WTC11 (cell line): ENCODE measurements around the gene PIM1. TPM values are rescaled to one million over a fixed set of nuclear protein-coding genes. Genes with fewer than 3 reads are reported as not detected.
A peak's percentile ranks its signal among the peaks of the same experiment; 100 is the strongest.

Source experiments
- ATAC-seq: fragments of 200-7000 bp; cut with Tn5 transposase; 2 replicates; pipeline ENCODE4 v1.10.0; 2021; ENCODE audit warnings: mild to moderate bottlenecking, moderate library complexity
- CTCF ChIA-PET: fragments of 300-600 bp; sonication (Branson Sonifier 250); formaldehyde crosslinking; loops from one replicate; lab custom pipeline; 2021; ENCODE audit warnings: antibody characterized with exemption; lab: Charles Lee
- POLR2A ChIA-PET: fragments of 350-600 bp; sonication (Branson Sonifier 250); formaldehyde crosslinking; loops from one replicate; lab custom pipeline; 2021; ENCODE audit warnings: antibody characterized with exemption; lab: Charles Lee
- DNase-seq: peaks from one replicate; pipeline ENCODE4 v3.0.0; 2021; ENCODE audit warnings: low spot score
- H3K27ac Mint-ChIP-seq: 2 replicates; pipeline ENCODE4 v1.8.0; 2021; ENCODE audit warnings: mixed read lengths
- H3K27me3 Mint-ChIP-seq: 2 replicates; pipeline ENCODE4 v1.8.0; 2021; ENCODE audit warnings: low read depth, mild to moderate bottlenecking, moderate library complexity, mixed read lengths
- H3K36me3 Mint-ChIP-seq: 2 replicates; pipeline ENCODE4 v1.8.0; 2021; ENCODE audit warnings: mixed read lengths
- H3K4me1 Mint-ChIP-seq: 2 replicates; pipeline ENCODE4 v1.8.0; 2022; ENCODE audit warnings: mixed read lengths
- H3K4me3 Mint-ChIP-seq: 2 replicates; pipeline ENCODE4 v1.8.0; 2021; ENCODE audit warnings: mild to moderate bottlenecking, moderate library complexity, mixed read lengths
- H3K9me3 Mint-ChIP-seq: 2 replicates; pipeline ENCODE4 v1.8.0; 2021; ENCODE audit warnings: mixed read lengths
- ELF4 ChIP-seq: sonication (generic); formaldehyde crosslinking; IDR thresholded peaks from 2 replicates; pipeline ENCODE4 v1.8.1; 2022; ENCODE audit warnings: low read depth, mild to moderate bottlenecking, moderate library complexity, missing genetic modification reagents
- GRHL2 ChIP-seq: fragments of 250-450 bp; sonication (Bioruptor Pico); IDR thresholded peaks from 2 replicates; pipeline ENCODE4 v1.8.0; 2022; ENCODE audit warnings: mild to moderate bottlenecking, moderate library complexity; ENCODE audit not compliant: insufficient replicate concordance, severe bottlenecking
- IRF2 ChIP-seq: sonication (generic); formaldehyde crosslinking; IDR thresholded peaks from 2 replicates; pipeline ENCODE4 v1.8.0; 2022; ENCODE audit warnings: low read depth, missing genetic modification reagents, borderline replicate concordance
- NFYB ChIP-seq: sonication (generic); formaldehyde crosslinking; conservative IDR thresholded peaks from 2 replicates; pipeline ENCODE4 v1.8.0; 2022; ENCODE audit warnings: low read depth, missing genetic modification reagents
- OVOL2 ChIP-seq: fragments of 250-450 bp; sonication (Bioruptor Pico); IDR thresholded peaks from 2 replicates; pipeline ENCODE4 v1.9.0; 2021; ENCODE audit warnings: mild to moderate bottlenecking, borderline replicate concordance
- PRRX2 ChIP-seq: fragments of 250-450 bp; sonication (Bioruptor Pico); IDR thresholded peaks from 2 replicates; pipeline ENCODE4 v1.8.0; 2021; ENCODE audit warnings: mild to moderate bottlenecking
- RORB ChIP-seq: fragments of 250-450 bp; sonication (Bioruptor Pico); IDR thresholded peaks from 2 replicates; pipeline ENCODE4 v1.9.0; 2021; ENCODE audit warnings: mild to moderate bottlenecking
- SMAD4 ChIP-seq: sonication (generic); formaldehyde crosslinking; IDR thresholded peaks from 2 replicates; pipeline ENCODE4 v1.8.0; 2022; ENCODE audit warnings: mild to moderate bottlenecking, missing genetic modification reagents
- TCF7 ChIP-seq: sonication (generic); formaldehyde crosslinking; IDR thresholded peaks from 2 replicates; pipeline ENCODE4 v1.8.0; 2022; ENCODE audit warnings: mild to moderate bottlenecking, low read depth, missing genetic modification reagents, moderate library complexity
- TP53 ChIP-seq: sonication (generic); formaldehyde crosslinking; IDR thresholded peaks from 2 replicates; pipeline ENCODE4 v1.8.1; 2023; ENCODE audit warnings: mild to moderate bottlenecking, missing genetic modification reagents
- ZNF121 ChIP-seq: sonication (generic); formaldehyde crosslinking; IDR thresholded peaks from 2 replicates; pipeline ENCODE4 v1.8.0; 2023; ENCODE audit warnings: missing genetic modification reagents
- ZNF138 ChIP-seq: sonication (generic); formaldehyde crosslinking; conservative IDR thresholded peaks from 2 replicates; pipeline ENCODE4 v1.8.1; 2022; ENCODE audit warnings: mild to moderate bottlenecking, moderate library complexity, missing genetic modification reagents
- ZNF423 ChIP-seq: fragments of 250-450 bp; sonication (Bioruptor Pico); IDR thresholded peaks from 2 replicates; pipeline ENCODE4 v2.1.2; 2022; ENCODE audit warnings: mild to moderate bottlenecking, moderate library complexity
- total RNA-seq: library from RNA; stranded (reverse); gene quantifications from 3 replicates; pipeline ENCODE4 v1.2.3, GENCODE V29; 2021
- TF ChIP-seq, protein P1 (sequence below): sonication (generic); formaldehyde crosslinking; IDR thresholded peaks from 2 replicates; pipeline ENCODE4 v1.8.0; 2023; ENCODE audit warnings: mild to moderate bottlenecking, missing genetic modification reagents
- TF ChIP-seq, protein P2 (sequence below): fragments of 200-600 bp; IDR thresholded peaks from 2 replicates; pipeline ENCODE4 v1.8.0; 2022; ENCODE audit warnings: antibody characterized with exemption
- TF ChIP-seq, protein P3 (sequence below): sonication (generic); formaldehyde crosslinking; IDR thresholded peaks from 2 replicates; pipeline ENCODE4 v1.8.1; 2022; ENCODE audit warnings: mild to moderate bottlenecking, moderate library complexity, missing genetic modification reagents
- TF ChIP-seq, protein P4 (sequence below): sonication (generic); formaldehyde crosslinking; IDR thresholded peaks from 2 replicates; pipeline ENCODE4 v1.8.1; 2022; ENCODE audit warnings: low read depth, mild to moderate bottlenecking, moderate library complexity, missing genetic modification reagents, borderline replicate concordance
- TF ChIP-seq, protein P5 (sequence below): fragments of 250-450 bp; sonication (Bioruptor Pico); conservative IDR thresholded peaks from 2 replicates; pipeline ENCODE4 v1.9.0; 2021; ENCODE audit warnings: mild to moderate bottlenecking
- TF ChIP-seq, protein P6 (sequence below): fragments of 250-450 bp; sonication (Bioruptor Pico); IDR thresholded peaks from 2 replicates; pipeline ENCODE4 v1.9.0; 2021; ENCODE audit warnings: mild to moderate bottlenecking, borderline replicate concordance

The PIM1 gene
- total RNA-seq, 1 experiment from 2014 or later: 64.7 TPM

DNA sequence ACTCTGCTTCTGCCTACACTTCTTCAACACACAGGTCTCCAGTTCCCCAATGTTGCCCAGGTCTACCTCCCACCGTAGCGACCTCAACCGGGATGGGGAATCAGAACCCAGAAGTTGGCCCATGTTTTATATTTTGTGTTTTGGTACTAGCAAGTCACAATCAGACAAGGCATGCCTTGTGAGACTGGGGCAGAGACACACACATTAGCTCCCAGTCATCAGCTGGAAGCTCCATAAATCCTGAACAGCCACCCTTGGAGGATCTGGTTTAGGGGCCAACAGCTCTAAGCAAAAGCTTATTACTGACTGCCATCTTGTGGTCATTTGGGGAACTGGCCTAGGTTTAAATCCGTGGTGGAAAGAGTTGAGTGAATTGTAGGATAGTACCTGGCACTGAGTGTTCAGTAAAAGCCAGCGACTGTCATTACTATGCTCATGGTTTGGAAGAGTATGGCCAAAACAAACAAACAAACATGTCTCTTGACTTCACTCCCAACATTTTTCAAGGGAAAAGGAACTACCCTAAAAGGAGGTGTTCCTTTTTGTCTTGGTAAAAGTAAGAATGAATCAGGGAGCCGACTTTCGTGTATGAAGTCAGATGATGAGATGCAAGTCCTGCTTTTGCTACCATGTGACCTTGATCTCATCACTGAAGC, 40.5 kb downstream of the PIM1 start:
- no peak overlapping the region for H3K4me3 Mint-ChIP-seq
- POLR2A ChIA-PET: interaction anchor here (0.5 to 1.2 kb wide), 6 partner anchors 23 to 189 kb away, joined by 3 to 5 read pairs (median 4); no protein-coding TSS in a partner anchor
- DNase-seq (peak; percentile 81), ATAC-seq (peak; percentile 72)
- TF ChIP-seq SMAD4 (CRISPR knock-in tag) (no peak), GRHL2 (CRISPR knock-in tag) (no peak), ZNF121 (CRISPR knock-in tag) (peak; percentile 98)
- TF ChIP-seq, protein P1, sequence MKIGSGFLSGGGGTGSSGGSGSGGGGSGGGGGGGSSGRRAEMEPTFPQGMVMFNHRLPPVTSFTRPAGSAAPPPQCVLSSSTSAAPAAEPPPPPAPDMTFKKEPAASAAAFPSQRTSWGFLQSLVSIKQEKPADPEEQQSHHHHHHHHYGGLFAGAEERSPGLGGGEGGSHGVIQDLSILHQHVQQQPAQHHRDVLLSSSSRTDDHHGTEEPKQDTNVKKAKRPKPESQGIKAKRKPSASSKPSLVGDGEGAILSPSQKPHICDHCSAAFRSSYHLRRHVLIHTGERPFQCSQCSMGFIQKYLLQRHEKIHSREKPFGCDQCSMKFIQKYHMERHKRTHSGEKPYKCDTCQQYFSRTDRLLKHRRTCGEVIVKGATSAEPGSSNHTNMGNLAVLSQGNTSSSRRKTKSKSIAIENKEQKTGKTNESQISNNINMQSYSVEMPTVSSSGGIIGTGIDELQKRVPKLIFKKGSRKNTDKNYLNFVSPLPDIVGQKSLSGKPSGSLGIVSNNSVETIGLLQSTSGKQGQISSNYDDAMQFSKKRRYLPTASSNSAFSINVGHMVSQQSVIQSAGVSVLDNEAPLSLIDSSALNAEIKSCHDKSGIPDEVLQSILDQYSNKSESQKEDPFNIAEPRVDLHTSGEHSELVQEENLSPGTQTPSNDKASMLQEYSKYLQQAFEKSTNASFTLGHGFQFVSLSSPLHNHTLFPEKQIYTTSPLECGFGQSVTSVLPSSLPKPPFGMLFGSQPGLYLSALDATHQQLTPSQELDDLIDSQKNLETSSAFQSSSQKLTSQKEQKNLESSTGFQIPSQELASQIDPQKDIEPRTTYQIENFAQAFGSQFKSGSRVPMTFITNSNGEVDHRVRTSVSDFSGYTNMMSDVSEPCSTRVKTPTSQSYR (CRISPR knock-in tag): no peak
- TF ChIP-seq, protein P2, sequence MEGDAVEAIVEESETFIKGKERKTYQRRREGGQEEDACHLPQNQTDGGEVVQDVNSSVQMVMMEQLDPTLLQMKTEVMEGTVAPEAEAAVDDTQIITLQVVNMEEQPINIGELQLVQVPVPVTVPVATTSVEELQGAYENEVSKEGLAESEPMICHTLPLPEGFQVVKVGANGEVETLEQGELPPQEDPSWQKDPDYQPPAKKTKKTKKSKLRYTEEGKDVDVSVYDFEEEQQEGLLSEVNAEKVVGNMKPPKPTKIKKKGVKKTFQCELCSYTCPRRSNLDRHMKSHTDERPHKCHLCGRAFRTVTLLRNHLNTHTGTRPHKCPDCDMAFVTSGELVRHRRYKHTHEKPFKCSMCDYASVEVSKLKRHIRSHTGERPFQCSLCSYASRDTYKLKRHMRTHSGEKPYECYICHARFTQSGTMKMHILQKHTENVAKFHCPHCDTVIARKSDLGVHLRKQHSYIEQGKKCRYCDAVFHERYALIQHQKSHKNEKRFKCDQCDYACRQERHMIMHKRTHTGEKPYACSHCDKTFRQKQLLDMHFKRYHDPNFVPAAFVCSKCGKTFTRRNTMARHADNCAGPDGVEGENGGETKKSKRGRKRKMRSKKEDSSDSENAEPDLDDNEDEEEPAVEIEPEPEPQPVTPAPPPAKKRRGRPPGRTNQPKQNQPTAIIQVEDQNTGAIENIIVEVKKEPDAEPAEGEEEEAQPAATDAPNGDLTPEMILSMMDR: peak; percentile 87
- TF ChIP-seq, all 79 proteins: peak for 2
- no peaks in the 10 kb centered on the region for H3K36me3 Mint-ChIP-seq
- H3K27me3 Mint-ChIP-seq: peaks cover 3% of the 10 kb centered on the region; the same call in 1 of the 2 replicates
- CTCF ChIA-PET: interaction anchor here (0.6 to 20.2 kb wide), 51 partner anchors 9 to 451 kb away, joined by 3 to 537 read pairs (median 5); partner anchors contain the start of genes C6orf89, MTCH1, PIM1 and PPIL1
- no peaks in the 10 kb centered on the region for H3K9me3 Mint-ChIP-seq
- H3K4me1 Mint-ChIP-seq: peaks cover 5% of the 10 kb centered on the region; the same call in 1 of the 2 replicates
- no peak overlapping the region for H3K27ac Mint-ChIP-seq

DNA sequence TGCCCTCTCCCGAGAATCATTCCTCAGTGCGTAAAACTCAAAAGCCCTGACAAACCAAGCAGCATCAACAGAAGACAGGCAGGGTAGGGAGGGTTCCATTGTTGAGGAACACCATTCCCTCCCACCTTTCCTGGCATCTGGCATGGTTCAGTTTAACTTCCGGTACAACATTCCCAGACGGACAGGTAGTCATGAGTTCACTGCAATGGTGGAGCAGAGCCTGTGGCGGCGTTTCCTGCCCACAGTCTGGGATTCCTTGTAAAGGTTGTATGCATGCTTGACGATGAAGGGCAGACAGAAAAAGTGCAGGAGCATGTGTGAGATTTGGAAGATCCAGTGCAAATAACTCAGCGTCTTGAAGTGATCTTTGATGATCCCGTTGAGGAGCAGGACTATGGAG, 42.3 kb downstream of the PIM1 start:
- no peaks in the 10 kb centered on the region for H3K36me3 Mint-ChIP-seq
- no peaks in the 10 kb centered on the region for H3K9me3 Mint-ChIP-seq
- peaks cover 3% of the 10 kb centered on the region; the same call in 1 of the 2 replicates for H3K27me3 Mint-ChIP-seq
- ATAC-seq: no peak
- H3K4me1 Mint-ChIP-seq: peaks cover 5% of the 10 kb centered on the region; the same call in 1 of the 2 replicates
- CTCF ChIA-PET: interaction anchor here (1.3 to 20.2 kb wide), 3 partner anchors 174 to 447 kb away, joined by 4 to 537 read pairs (median 4); no protein-coding TSS in a partner anchor
- H3K27ac Mint-ChIP-seq: no peak overlapping the region
- no peak for DNase-seq
- no peak overlapping the region for H3K4me3 Mint-ChIP-seq
- POLR2A ChIA-PET: no interaction called here
- no peak for TF ChIP-seq TCF7
- TF ChIP-seq OVOL2 (CRISPR knock-in tag): no peak
- TF ChIP-seq IRF2 (CRISPR knock-in tag): no peak
- TF ChIP-seq, protein P3, sequence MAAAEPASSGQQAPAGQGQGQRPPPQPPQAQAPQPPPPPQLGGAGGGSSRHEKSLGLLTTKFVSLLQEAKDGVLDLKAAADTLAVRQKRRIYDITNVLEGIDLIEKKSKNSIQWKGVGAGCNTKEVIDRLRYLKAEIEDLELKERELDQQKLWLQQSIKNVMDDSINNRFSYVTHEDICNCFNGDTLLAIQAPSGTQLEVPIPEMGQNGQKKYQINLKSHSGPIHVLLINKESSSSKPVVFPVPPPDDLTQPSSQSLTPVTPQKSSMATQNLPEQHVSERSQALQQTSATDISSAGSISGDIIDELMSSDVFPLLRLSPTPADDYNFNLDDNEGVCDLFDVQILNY (CRISPR knock-in tag): no peak
- TF ChIP-seq, protein P4, sequence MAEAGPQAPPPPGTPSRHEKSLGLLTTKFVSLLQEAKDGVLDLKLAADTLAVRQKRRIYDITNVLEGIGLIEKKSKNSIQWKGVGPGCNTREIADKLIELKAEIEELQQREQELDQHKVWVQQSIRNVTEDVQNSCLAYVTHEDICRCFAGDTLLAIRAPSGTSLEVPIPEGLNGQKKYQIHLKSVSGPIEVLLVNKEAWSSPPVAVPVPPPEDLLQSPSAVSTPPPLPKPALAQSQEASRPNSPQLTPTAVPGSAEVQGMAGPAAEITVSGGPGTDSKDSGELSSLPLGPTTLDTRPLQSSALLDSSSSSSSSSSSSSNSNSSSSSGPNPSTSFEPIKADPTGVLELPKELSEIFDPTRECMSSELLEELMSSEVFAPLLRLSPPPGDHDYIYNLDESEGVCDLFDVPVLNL (CRISPR knock-in tag): no peak
- TF ChIP-seq PRRX2: no peak
- no peak for TF ChIP-seq ZNF423
- no peak for TF ChIP-seq ELF4 (CRISPR knock-in tag)
- TF ChIP-seq, protein P5, sequence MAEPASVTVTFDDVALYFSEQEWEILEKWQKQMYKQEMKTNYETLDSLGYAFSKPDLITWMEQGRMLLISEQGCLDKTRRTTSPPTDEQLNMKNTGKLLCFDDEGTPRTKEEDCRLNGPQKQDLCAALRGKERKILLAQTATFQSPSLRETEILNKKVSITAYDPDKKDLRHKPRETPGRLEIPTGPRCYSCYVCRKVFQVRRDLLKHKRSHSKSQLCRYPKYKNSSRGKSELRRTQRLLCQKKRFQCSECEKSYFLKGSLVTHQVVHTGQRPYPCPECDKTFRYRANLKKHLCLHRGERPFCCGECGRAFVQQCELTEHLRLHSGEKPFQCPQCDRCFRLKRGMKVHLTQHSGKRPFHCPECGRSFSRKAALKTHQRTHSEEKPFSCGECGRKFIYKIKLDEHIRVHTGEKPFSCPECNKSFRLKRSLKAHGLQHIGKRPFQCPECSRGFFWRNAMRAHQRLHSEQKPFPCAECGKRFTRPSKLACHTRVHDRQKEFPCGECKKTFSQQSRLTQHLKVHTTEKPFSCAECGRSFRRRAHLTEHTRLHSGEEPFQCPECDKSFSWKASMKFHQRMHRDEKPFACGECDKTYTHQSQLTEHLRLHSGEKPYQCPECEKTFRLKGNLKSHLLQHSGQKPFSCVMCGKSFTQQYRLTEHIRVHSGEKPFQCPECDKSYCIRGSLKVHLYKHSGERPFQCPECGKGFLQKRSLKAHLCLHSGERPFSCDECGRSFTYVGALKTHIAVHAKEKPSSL: no peak
- TF ChIP-seq RORB: no peak
- TF ChIP-seq TP53 (CRISPR knock-in tag): no peak
- TF ChIP-seq, protein P6, sequence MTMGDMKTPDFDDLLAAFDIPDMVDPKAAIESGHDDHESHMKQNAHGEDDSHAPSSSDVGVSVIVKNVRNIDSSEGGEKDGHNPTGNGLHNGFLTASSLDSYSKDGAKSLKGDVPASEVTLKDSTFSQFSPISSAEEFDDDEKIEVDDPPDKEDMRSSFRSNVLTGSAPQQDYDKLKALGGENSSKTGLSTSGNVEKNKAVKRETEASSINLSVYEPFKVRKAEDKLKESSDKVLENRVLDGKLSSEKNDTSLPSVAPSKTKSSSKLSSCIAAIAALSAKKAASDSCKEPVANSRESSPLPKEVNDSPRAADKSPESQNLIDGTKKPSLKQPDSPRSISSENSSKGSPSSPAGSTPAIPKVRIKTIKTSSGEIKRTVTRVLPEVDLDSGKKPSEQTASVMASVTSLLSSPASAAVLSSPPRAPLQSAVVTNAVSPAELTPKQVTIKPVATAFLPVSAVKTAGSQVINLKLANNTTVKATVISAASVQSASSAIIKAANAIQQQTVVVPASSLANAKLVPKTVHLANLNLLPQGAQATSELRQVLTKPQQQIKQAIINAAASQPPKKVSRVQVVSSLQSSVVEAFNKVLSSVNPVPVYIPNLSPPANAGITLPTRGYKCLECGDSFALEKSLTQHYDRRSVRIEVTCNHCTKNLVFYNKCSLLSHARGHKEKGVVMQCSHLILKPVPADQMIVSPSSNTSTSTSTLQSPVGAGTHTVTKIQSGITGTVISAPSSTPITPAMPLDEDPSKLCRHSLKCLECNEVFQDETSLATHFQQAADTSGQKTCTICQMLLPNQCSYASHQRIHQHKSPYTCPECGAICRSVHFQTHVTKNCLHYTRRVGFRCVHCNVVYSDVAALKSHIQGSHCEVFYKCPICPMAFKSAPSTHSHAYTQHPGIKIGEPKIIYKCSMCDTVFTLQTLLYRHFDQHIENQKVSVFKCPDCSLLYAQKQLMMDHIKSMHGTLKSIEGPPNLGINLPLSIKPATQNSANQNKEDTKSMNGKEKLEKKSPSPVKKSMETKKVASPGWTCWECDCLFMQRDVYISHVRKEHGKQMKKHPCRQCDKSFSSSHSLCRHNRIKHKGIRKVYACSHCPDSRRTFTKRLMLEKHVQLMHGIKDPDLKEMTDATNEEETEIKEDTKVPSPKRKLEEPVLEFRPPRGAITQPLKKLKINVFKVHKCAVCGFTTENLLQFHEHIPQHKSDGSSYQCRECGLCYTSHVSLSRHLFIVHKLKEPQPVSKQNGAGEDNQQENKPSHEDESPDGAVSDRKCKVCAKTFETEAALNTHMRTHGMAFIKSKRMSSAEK (CRISPR knock-in tag): no peak
- TF ChIP-seq ZNF138 (CRISPR knock-in tag): no peak
- TF ChIP-seq NFYB (CRISPR knock-in tag): no peak
